ENCODE measurements around the gene ZNF148. TPM values are rescaled to one million over a fixed set of nuclear protein-coding genes. Genes with fewer than 3 reads are reported as not detected.

Gene ZNF148
- total RNA-seq, 1 experiment from 2014 or later: 24.8 TPM

DNA sequence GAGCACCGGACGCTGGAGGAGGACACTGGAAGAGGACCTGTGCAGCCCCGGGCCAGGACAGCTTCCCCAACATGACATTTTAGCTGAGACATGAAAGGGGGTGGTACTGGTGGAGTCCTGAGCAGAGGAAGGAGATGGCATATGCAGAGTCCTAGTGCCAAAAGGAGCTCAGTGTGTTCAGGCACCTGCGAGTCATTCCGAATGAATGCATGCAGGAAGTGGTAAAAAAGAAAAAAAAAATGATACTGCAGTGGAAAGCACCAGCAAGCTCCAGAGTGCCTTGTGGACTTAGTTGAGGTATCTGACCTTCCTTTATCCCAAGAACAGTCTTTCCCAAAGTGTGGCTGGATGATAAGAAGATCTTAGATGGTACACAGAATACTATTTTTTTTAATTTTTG lies 6.6 kb upstream of the ZNF148 start:
- no peaks in the 10 kb centered on the region for H3K27me3 ChIP-seq (ENCODE audit: insufficient read depth, low read length)
- H3K9me3 Mint-ChIP-seq: no peaks in the 10 kb centered on the region; a peak in 1 of 5 replicates
- H3K23ac ChIP-seq (ENCODE audit: insufficient read length, low read depth, low read length): no peak overlapping the region
- H3K27me3 Mint-ChIP-seq (ENCODE audit: low read depth): no peaks in the 10 kb centered on the region
- TF ChIP-seq, protein P1, sequence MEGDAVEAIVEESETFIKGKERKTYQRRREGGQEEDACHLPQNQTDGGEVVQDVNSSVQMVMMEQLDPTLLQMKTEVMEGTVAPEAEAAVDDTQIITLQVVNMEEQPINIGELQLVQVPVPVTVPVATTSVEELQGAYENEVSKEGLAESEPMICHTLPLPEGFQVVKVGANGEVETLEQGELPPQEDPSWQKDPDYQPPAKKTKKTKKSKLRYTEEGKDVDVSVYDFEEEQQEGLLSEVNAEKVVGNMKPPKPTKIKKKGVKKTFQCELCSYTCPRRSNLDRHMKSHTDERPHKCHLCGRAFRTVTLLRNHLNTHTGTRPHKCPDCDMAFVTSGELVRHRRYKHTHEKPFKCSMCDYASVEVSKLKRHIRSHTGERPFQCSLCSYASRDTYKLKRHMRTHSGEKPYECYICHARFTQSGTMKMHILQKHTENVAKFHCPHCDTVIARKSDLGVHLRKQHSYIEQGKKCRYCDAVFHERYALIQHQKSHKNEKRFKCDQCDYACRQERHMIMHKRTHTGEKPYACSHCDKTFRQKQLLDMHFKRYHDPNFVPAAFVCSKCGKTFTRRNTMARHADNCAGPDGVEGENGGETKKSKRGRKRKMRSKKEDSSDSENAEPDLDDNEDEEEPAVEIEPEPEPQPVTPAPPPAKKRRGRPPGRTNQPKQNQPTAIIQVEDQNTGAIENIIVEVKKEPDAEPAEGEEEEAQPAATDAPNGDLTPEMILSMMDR (conservative IDR thresholded peaks at IDR 0.05): no peak
- H3K4me1 Mint-ChIP-seq: peaks cover 9 to 10% of the 10 kb centered on the region in 2 experiments
- no peak overlapping the region for H4K8ac ChIP-seq (replicated peaks; ENCODE audit: insufficient read length, low read depth, low read length)
- no peaks in the 10 kb centered on the region for H3K79me1 ChIP-seq (ENCODE audit: insufficient read depth, low read depth, low read length, poor library complexity, severe bottlenecking)
- H3K27ac ChIP-seq (ENCODE audit: insufficient read length, low read depth, low read length): no peak overlapping the region
- no peak overlapping the region for H3K4me2 ChIP-seq (ENCODE audit: insufficient read depth, insufficient read length, low read length)
- H2BK20ac ChIP-seq (ENCODE audit: low read depth, low read length, poor library complexity, severe bottlenecking): no peak overlapping the region
- no peak overlapping the region for H3T11ph ChIP-seq (ENCODE audit: low read length)
- no peaks in the 10 kb centered on the region for H3K9me3 ChIP-seq (ENCODE audit: control insufficient read depth, low read depth, low read length)
- no peak for DNase-seq
- H2AFZ ChIP-seq (ENCODE audit: low read length): no peak overlapping the region
- no peak overlapping the region for H3K56ac ChIP-seq (ENCODE audit: insufficient read length, low read depth, low read length)
- no peak overlapping the region for H2BK12ac ChIP-seq (ENCODE audit: insufficient read length, low read depth, low read length)
- H2BK5ac ChIP-seq (ENCODE audit: insufficient read length, low read length): no peak overlapping the region
- no peak overlapping the region for H4K91ac ChIP-seq (ENCODE audit: insufficient read length, low read depth, low read length)
- WGBS (ENCODE audit: extremely low coverage, insufficient read length, low lambda C conversion rate): no CpG with 5 or more reads among the region's 5 CpGs
- no peaks in the 10 kb centered on the region for H3K79me2 ChIP-seq (ENCODE audit: insufficient read depth, low read length)
- H3K27ac Mint-ChIP-seq: no peak overlapping the region
- no peak overlapping the region for H2AK5ac ChIP-seq (ENCODE audit: insufficient read length, low read length)
- no peaks in the 10 kb centered on the region for H3K4me1 ChIP-seq (ENCODE audit: insufficient read depth, low read length)
- H3K23me2 ChIP-seq (ENCODE audit: insufficient read length, low read depth, low read length, poor library complexity, severe bottlenecking): no peaks in the 10 kb centered on the region
- no peak overlapping the region for H3K18ac ChIP-seq (ENCODE audit: insufficient read length, low read depth, low read length)
- H3K9ac ChIP-seq (ENCODE audit: extremely low read depth, insufficient read length, low read length): no peak overlapping the region
- H2BK15ac ChIP-seq (ENCODE audit: low read depth, low read length): no peak overlapping the region
- H3K36me3 Mint-ChIP-seq (ENCODE audit: insufficient read depth in 1 of 3, low read depth in 3 of 3): no peaks in the 10 kb centered on the region
- H3K4me3 Mint-ChIP-seq: no peak overlapping the region
- H3K4ac ChIP-seq (ENCODE audit: low read depth, low read length): no peak overlapping the region
- H3K14ac ChIP-seq (ENCODE audit: insufficient read depth, low read length): no peak overlapping the region
- H4K5ac ChIP-seq (ENCODE audit: insufficient read length, low read depth, low read length): no peak overlapping the region
- no peaks in the 10 kb centered on the region for H4K20me1 ChIP-seq (ENCODE audit: control insufficient read depth, insufficient read depth, insufficient read length)
- no peak overlapping the region for H2BK120ac ChIP-seq (ENCODE audit: low read depth, low read length, poor library complexity, severe bottlenecking)

Data from H9 (cell line).